ENCODE results near the gene F8.

- TF ChIP-seq, protein P1, sequence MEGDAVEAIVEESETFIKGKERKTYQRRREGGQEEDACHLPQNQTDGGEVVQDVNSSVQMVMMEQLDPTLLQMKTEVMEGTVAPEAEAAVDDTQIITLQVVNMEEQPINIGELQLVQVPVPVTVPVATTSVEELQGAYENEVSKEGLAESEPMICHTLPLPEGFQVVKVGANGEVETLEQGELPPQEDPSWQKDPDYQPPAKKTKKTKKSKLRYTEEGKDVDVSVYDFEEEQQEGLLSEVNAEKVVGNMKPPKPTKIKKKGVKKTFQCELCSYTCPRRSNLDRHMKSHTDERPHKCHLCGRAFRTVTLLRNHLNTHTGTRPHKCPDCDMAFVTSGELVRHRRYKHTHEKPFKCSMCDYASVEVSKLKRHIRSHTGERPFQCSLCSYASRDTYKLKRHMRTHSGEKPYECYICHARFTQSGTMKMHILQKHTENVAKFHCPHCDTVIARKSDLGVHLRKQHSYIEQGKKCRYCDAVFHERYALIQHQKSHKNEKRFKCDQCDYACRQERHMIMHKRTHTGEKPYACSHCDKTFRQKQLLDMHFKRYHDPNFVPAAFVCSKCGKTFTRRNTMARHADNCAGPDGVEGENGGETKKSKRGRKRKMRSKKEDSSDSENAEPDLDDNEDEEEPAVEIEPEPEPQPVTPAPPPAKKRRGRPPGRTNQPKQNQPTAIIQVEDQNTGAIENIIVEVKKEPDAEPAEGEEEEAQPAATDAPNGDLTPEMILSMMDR (IDR thresholded peaks at IDR 0.05 in 2 of 3, conservative IDR thresholded peaks at IDR 0.05 in 1 of 3; ENCODE audit: borderline replicate concordance in 1 of 3, insufficient read depth in 1 of 3, low read depth in 2 of 3, low read length in 2 of 3), result no peak
- TF ChIP-seq RAD21 (IDR thresholded peaks at IDR 0.05; ENCODE audit: low read depth) (no peak), ZBTB33 (IDR thresholded peaks at IDR 0.05; ENCODE audit: extremely low read depth, insufficient replicate concordance, low read length) (peak; percentile 90), MAX (IDR thresholded peaks at IDR 0.05) (peak; percentile 91), CEBPB (IDR thresholded peaks at IDR 0.05; ENCODE audit: low read depth) (no peak), POLR2AphosphoS5 (IDR thresholded peaks at IDR 0.05; ENCODE audit: low read depth, low read length) (peak; percentile 81), ZFX (IDR thresholded peaks at IDR 0.05) (peak; percentile 47; the same call in 1 of the 2 replicates), FOSL1 (IDR thresholded peaks at IDR 0.05; ENCODE audit: low read depth) (no peak), EZH2 (IDR thresholded peaks at IDR 0.05) (no peak), YY1 (IDR thresholded peaks at IDR 0.05; ENCODE audit: extremely low read depth, insufficient replicate concordance, low read depth, low read length) (peak; percentile 84)
Observed at GRCh38 chrX:155026727-155027508, 4.4 kb upstream of the F8 start, which contains the start of gene FUNDC2.
